Adrenal gland (tissue), 5 donors: Measurements from ENCODE around the gene ANKDD1A.

Source experiments
- CTCF ChIP-seq, 6 experiments: fragments of 450-650 bp in 4 of 6; fragments of 200-600 bp in 2 of 6; sonication (generic) in 1 of 6; IDR thresholded peaks; 1 replicate in 5 of 6; 2 replicates in 1 of 6; pipeline versions ENCODE4 v1.5.1 to v1.8.0; 2016 to 2021; ENCODE audit warnings: antibody characterized with exemption in 6 of 6, mild to moderate bottlenecking in 2 of 6, moderate library complexity in 1 of 6
- POLR2A ChIP-seq, 2 donors: fragments of 450-650 bp; IDR thresholded peaks; one replicate each; pipeline ENCODE4 v1.6.1; 2017; ENCODE audit warnings: antibody characterized with exemption in 2 of 2, mild to moderate bottlenecking in 2 of 2, moderate library complexity in 1 of 2
- donor health status: DM: no; HTN: no; CAD: no.

- TF ChIP-seq CTCF (IDR thresholded peaks at IDR 0.05): no peak
- no peak for TF ChIP-seq POLR2A (IDR thresholded peaks at IDR 0.05)
Observed at GRCh38 chr15:64901141-64901540, 10.6 kb upstream of the ANKDD1A start.
